Lower lobe of right lung (tissue), 2 donors: ENCODE results near the gene CSTF3. TPM values are rescaled to one million over a fixed set of nuclear protein-coding genes. Genes with fewer than 3 reads are reported as not detected.

ENCODE experiments used
- ATAC-seq, 2 donors: fragments of 200-7000 bp; cut with Tn5 transposase; one replicate each; pipeline ENCODE4 v1.9.1; 2020 to 2022; ENCODE audit warnings: mild to moderate bottlenecking in 2 of 2, moderate library complexity in 2 of 2
- DNase-seq: peaks from one replicate; pipeline ENCODE4 v3.0.0-alpha.2; 2020
- H3K27ac ChIP-seq: fragments of 200-600 bp; one replicate; pipeline ENCODE4 v1.8.0; 2022
- H3K27me3 ChIP-seq: fragments of 200-600 bp; one replicate; pipeline ENCODE4 v1.8.0; 2022; ENCODE audit warnings: low read depth
- H3K36me3 ChIP-seq: fragments of 200-600 bp; one replicate; pipeline ENCODE4 v1.8.0; 2022; ENCODE audit warnings: mild to moderate bottlenecking
- H3K4me1 ChIP-seq: fragments of 200-600 bp; one replicate; pipeline ENCODE4 v1.8.0; 2022
- H3K4me3 ChIP-seq: fragments of 200-600 bp; one replicate; pipeline ENCODE4 v1.8.0; 2022; ENCODE audit warnings: mild to moderate bottlenecking
- H3K9me3 ChIP-seq: fragments of 200-600 bp; one replicate; pipeline ENCODE4 v1.8.0; 2022
- CTCF ChIP-seq: fragments of 200-600 bp; IDR thresholded peaks from one replicate; pipeline ENCODE4 v1.8.0; 2022; ENCODE audit warnings: antibody characterized with exemption, mild to moderate bottlenecking
- intact Hi-C: fragments of 100-400 bp; cut with DNase I; formaldehyde crosslinking; loops from one replicate; pipeline ENCODE4 v1.11.0; 2022
- total RNA-seq: library from RNA; stranded (reverse); fragmentation: NEBNext Ultra II Directional; extraction: Animal tissue kit (Norgen Biotek cat#: 25700); gene quantifications from one replicate; pipeline ENCODE4 v1.2.1, GENCODE V29; 2021
- donor health status: DM: no; HTN: yes; CAD: no; lungs with severe emphysema.

The CSTF3 gene
- total RNA-seq, 1 donor from 2014 or later, result 20.4 TPM

- DNase-seq (no peak), ATAC-seq (peak in 1 of 2 donors; percentile 43)
- Histone ChIP-seq H3K27me3 (no peaks in the 10 kb centered on the region), H3K9me3 (no peaks in the 10 kb centered on the region), H3K4me1 (peaks cover 3% of the 10 kb centered on the region), H3K27ac (no peak overlapping the region), H3K4me3 (no peak overlapping the region), H3K36me3 (no peaks in the 10 kb centered on the region)
- TF ChIP-seq CTCF, result no peak
- intact Hi-C loops, result no loop called here
Measured at GRCh38 chr11:33195462-33196173, 34.3 kb upstream of the CSTF3 start.

- H3K4me1 ChIP-seq, result peaks cover 3% of the 10 kb centered on the region
- no peak overlapping the region for H3K4me3 ChIP-seq
- intact Hi-C loops, result no loop called here
- H3K27me3 ChIP-seq, result no peaks in the 10 kb centered on the region
- no peak for TF ChIP-seq CTCF
- no peak for ATAC-seq
- no peak for DNase-seq
- no peak overlapping the region for H3K27ac ChIP-seq
- no peaks in the 10 kb centered on the region for H3K36me3 ChIP-seq
- H3K9me3 ChIP-seq, result no peaks in the 10 kb centered on the region
Measured at GRCh38 chr11:33194455-33194854, 33.2 kb upstream of the CSTF3 start.

GRCh38 chr11:33191467-33191866 lies 30.2 kb upstream of the CSTF3 start:
- no peak overlapping the region for H3K27ac ChIP-seq
- H3K4me1 ChIP-seq, result no peaks in the 10 kb centered on the region
- H3K9me3 ChIP-seq, result no peaks in the 10 kb centered on the region
- no peaks in the 10 kb centered on the region for H3K27me3 ChIP-seq
- H3K36me3 ChIP-seq, result no peaks in the 10 kb centered on the region
- no peak for TF ChIP-seq CTCF
- intact Hi-C loops, result no loop called here
- no peak overlapping the region for H3K4me3 ChIP-seq
- no peak for DNase-seq
- ATAC-seq, result no peak

- Histone ChIP-seq H3K27ac (no peak overlapping the region), H3K36me3 (no peaks in the 10 kb centered on the region), H3K9me3 (no peaks in the 10 kb centered on the region), H3K27me3 (no peaks in the 10 kb centered on the region), H3K4me3 (no peak overlapping the region), H3K4me1 (no peaks in the 10 kb centered on the region)
- ATAC-seq, result no peak
- DNase-seq, result no peak
- intact Hi-C loops, result no loop called here
- TF ChIP-seq CTCF, result no peak
Measured at GRCh38 chr11:33187998-33188722, 26.9 kb upstream of the CSTF3 start.

- H3K4me3 ChIP-seq, result no peak overlapping the region
- H3K27ac ChIP-seq, result no peak overlapping the region
- TF ChIP-seq CTCF, result no peak
- no peak for DNase-seq
- no peaks in the 10 kb centered on the region for H3K9me3 ChIP-seq
- H3K27me3 ChIP-seq, result no peaks in the 10 kb centered on the region
- no peak for ATAC-seq
- H3K4me1 ChIP-seq, result no peaks in the 10 kb centered on the region
- H3K36me3 ChIP-seq, result no peaks in the 10 kb centered on the region
- intact Hi-C loops, result no loop called here
Measured at GRCh38 chr11:33185756-33186155, 24.5 kb upstream of the CSTF3 start.
